ENCODE measurements around the gene APP.

Gene APP

DNA sequence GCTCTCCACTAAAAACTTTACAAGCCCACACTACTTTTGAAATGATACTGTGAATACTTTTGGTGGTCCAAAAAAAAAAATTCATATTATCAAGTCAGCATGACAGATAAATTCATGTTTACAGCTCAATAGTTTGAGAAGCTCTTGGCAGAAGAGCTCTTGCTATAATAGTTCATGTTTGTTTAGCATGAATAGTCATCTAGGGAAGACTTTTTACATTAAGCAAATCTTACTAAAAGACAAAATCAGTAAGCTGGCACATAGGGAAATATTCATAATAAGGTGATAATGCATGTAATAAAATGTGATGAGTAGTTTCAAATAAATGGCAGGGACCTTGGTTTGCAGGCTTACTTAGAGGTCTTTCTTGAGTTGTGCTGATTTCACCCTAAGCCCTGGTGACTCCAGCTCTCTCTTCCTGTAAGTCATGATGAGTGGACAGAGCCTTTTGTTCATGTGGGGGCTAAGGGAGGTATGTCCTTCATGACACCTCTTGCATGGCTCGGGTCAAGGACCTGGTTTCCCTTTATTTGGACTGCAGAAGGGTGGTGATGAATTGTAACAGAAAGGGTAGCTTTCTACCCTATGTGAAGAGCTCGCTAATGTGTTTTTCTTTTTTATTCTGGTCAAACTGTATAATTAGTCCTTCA lies 269.1 kb downstream of the APP start:
- no peak for DNase-seq (ENCODE audit: low spot score)

- DNase-seq (ENCODE audit: low spot score) = no peak
These were observed 271.9 kb downstream of the APP start for GRCh38 chr21:25898671-25899070.

DNA sequence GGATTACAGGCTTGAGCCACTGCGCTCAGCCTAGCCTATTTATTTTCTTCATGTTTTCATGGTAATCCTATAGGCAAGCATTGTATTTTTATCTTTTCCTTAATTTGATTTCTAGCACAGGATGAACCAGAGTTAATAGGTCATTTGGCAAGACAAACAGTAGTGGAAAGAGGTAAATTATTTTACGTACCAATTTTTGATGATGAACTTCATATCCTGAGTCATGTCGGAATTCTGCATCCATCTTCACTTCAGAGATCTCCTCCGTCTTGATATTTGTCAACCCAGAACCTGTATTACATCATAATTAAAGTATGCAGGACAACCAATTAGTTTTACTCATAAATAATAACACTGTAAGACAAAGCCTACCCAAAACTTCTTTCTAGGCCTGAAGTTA lies 273.2 kb downstream of the APP start:
- no peak for DNase-seq (ENCODE audit: low spot score)

GRCh38 chr21:25896501-25897056 lies 274.0 kb downstream of the APP start:
- no peak for DNase-seq (ENCODE audit: low spot score)

DNA sequence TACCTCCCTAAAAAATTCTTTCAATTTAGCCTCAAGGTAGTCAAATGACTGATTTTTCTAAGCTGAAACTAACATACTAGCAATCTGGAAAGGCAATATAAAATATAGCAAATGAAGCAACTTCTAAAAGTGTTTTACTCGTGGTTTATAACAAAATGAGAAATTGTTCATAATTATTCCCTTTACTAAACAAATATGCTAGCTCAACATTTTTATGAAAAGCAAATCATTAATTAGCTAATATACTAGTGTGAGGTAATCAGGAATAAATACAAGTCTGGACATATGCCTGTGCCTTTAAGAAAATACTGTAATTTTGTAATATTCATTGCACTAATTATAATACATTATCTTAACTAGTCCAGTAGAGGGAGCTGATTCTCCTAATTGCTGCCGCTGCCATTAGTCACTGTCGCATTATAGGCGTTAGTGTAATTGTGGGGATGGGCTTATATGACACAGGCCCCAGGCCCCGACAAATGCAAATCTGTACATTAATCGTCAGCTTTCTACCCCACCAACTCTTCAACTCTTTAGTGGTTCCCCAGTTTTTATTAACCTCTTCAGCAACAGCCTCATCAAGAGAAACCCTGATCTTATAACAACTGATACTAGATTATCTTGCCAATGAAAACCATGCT lies 274.9 kb downstream of the APP start:
- DNase-seq (ENCODE audit: low spot score) = peak; percentile 8

GRCh38 chr21:25893191-25893590 lies 277.4 kb downstream of the APP start:
- no peak for DNase-seq (ENCODE audit: low spot score)

DNA sequence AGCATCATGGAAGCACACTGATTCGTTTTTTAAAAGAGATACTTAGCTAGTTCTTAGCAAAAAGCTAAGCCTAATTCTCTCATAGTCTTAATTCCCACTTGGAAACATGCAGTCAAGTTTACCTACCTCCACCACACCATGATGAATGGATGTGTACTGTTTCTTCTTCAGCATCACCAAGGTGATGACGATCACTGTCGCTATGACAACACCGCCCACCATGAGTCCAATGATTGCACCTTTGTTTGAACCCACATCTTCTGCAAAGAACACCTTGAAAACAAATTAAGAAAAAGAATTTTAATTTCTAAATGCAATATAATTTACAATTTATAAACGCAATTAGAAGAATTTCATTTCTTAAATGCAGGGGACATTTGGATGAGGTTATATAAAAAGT lies 279.0 kb downstream of the APP start:
- no peak for DNase-seq (ENCODE audit: low spot score)

- DNase-seq (ENCODE audit: low spot score) = no peak
These were observed 280.6 kb downstream of the APP start for GRCh38 chr21:25890001-25890400.

DNA sequence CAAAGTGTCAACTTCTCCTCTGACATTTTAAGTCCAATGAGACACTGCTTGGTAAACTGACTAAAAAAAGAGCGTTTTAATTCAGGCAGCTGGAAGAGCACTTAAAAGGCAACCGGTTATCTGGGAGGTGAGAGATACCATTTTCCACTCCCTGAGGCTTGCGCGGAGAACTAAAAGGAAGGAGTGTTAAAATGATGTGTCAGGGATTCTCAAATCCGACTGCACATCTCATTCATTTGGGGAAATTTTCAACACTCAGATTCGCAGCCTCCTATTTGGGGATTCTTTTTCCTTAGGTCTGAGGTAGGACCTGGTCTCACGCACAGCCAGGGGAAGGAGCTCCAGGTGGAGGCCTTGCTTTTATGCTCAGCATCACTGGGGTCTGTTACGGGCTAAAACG lies 281.9 kb downstream of the APP start:
- no peak for DNase-seq (ENCODE audit: low spot score)

DNA sequence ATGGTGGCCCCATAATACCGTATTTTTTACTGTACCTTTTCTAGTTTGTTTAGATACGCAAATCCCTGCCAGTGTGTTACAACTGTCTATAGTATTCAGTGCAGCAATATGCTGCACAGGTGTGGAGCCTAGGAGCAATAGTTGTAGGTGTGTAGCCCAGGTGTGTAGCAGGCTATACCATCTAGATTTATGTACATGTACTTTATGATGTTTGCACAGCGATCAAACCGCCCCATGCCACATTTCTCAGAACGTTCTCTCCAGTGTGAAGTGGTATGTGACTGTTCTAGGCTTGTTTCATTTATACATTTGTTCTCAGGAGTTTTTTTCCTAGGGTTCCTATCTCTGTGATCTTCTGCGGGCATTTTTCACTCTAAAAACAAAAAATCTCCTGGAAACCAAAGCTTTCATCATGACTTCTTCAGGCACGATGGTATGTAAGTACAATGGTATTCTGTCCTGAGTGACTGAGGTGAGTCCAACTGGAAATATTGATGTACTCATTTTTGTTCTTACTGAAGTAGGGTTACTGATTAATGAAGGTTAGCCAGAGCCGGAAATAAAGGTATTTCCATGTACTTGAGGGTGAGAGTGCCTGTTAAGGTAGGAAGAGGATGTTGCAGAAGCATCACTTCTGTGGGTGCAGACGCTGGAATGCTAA lies 282.8 kb downstream of the APP start:
- no peak for DNase-seq (ENCODE audit: low spot score)

GRCh38 chr21:25887166-25887565 lies 283.4 kb downstream of the APP start:
- DNase-seq (ENCODE audit: low spot score) = no peak

DNA sequence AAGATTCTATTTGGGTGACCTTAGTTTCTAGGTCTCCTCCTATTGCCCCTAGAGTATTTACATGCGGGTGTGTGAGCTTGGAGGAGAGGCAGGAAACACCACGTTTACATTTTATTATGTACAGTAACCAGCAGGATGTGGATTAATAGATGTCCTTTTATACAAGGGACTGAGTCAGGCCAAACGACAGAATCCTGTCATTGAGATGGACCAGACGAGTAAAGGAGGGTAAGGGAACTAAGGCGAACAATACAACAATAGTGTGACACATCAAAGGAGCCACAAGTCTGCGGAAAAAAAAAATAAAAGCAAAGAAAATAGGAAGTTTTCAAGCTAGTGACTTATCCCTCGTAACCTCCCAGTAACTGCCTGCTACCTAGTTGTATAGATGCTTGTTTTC lies 284.7 kb downstream of the APP start:
- DNase-seq (ENCODE audit: low spot score) = no peak

- DNase-seq (ENCODE audit: low spot score) = no peak
These were observed 285.2 kb downstream of the APP start for GRCh38 chr21:25885405-25885804.

DNA sequence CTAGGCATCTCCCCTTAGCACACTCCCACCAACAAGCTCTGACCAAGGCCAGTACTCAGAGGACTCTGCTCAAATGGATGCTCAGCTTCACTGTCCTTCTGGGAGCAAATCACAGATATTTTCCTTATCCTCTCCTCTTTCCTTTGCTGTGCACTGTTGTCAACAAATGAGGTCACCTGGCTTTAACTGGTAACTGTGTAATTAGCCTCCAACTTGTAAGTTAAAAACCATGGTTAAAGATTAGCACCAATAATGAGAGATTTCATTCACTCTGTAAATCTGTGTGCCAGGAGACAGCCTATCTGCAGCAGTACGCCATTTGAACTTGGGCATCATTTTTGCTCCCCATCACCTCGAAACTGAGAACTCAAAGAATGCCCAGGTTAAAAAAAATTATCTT lies 286.3 kb downstream of the APP start:
- no peak for DNase-seq (ENCODE audit: low spot score)

GRCh38 chr21:25881524-25882376 lies 288.8 kb downstream of the APP start:
- peak; percentile 52 for DNase-seq (ENCODE audit: low spot score)

- DNase-seq (ENCODE audit: low spot score) = no peak
These were observed 291.4 kb downstream of the APP start for GRCh38 chr21:25879203-25879602.

- no peak for DNase-seq (ENCODE audit: low spot score)
These were observed 292.2 kb downstream of the APP start for GRCh38 chr21:25878344-25878743.

DNA sequence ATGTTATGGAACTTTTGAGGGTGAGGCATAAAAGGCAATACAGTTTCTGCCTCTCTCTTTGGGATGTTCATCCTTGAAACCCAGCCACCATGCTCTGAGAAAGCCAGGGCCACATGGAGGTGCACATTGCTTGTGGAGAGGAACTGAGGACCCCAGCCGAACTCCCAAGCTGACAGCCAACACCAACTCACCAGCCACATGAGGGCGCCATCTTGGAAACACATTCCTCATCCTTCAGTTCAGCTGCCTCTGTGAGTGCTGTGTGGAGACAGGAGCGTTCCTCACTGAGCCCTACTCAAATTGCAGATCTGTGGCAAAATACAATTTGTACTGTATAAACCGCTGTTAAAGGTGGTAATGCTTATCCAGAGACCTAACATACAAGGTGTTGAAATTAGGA lies 298.3 kb downstream of the APP start:
- no peak for DNase-seq (ENCODE audit: low spot score)

DNA sequence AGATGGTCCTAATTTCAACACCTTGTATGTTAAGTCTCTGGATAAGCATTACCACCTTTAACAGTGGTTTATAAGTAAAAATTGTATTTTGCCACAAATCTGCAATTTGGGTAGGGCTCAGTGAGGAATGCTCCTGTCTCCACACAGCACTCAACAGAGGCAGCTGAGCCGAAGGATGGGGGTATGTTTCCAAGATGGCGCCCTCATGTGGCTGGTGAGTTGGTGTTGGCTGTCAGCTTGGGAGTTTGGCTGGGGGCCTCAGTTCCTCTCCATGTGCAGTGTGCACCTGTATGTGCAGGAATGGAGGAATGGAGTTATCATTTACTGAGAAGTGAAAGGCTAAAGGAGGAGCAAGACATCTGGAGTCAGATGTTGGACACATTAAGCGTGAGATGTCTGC lies 299.0 kb downstream of the APP start:
- no peak for DNase-seq (ENCODE audit: low spot score)

- DNase-seq (ENCODE audit: low spot score) = no peak
These were observed 300.5 kb downstream of the APP start for GRCh38 chr21:25870084-25870483.

DNA sequence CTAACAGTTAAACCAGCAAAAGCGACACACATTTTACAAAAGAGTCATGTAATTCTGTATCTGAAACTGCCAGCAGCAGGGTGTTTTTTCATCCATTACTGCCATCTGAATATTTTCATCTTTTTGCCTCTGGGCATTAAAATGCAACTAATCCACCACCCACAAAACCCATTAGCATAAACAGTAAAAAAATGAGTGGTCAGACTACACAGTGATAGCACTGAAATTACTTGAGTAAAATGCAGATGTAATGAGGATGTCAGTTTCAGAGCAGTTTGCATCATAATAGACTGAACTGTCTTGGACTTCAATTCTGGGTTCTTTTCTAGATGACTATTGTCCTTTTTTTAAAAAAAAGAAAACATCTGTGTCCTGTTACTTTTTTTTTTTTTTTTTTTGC lies 303.5 kb downstream of the APP start:
- no peak for DNase-seq (ENCODE audit: low spot score)

GRCh38 chr21:25863747-25864146 lies 306.8 kb downstream of the APP start:
- DNase-seq (ENCODE audit: low spot score) = no peak
